NCI-H524 treated with DMSO at 0.1 percent for 48 hours (cell line): ENCODE data around the gene DIP2C.
"Not testable (repeated sequence)": the region's sequence is repeated elsewhere in the genome, so short reads cannot be mapped to it uniquely, and the experiment has no call there.

Experiments
- DNase-seq: peaks from one replicate; lab custom pipeline; 2025; lab: John Stamatoyannopoulos, UW

The DIP2C gene

GRCh38 chr10:610642-611305, 78.7 kb downstream of the DIP2C start:
- not testable (repeated sequence) for DNase-seq

DNA sequence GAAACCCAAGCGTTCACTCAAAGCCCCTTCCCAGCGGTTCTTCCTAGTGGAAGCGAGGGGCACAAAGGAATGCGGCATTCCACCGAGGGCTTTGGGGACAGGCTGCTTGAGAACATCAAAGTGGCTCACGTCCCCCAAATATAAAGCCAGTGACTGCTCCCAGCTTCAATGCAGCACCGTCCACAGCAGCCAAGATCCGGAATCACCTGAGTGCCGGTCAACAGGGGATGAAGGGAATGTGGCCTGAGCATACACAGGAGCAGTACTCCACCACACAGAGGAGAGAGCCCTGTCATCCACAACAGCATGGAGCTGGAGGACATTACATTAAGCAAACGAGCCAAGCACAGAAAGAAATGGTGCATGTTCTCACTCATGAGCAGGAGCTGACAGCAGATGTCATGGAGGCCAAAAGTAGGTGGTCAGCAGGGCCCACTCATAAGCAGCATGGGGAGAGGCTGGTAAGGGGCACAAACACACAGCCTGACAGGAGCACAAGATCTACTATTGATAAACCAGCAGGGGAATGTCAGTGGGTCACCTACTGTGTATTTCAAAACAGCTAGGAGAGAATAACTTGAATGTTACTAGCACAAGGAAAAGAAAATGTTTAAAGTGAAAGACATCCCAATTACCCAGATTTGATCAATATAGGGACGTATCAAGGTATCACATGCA, 79.5 kb downstream of the DIP2C start:
- DNase-seq, result no peak

DNA sequence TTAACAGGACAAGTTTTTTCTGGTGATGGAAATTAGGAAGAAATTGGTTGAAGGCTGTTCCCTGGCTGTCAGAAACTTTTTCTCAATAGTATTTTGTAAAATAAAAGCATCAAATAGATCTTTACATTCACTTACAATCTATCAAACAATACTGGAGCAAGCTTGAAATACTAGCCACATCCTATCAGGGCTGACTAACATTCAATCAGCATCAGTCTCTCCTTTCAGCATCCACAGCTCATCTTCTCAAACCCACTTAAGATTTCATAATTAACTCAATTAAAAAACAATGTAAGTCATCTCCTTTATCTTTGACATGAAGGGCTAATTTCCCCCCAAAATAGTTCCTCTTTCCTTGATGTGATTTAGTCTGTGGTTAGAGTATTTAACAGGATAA, 80.2 kb downstream of the DIP2C start:
- no peak for DNase-seq

DNA sequence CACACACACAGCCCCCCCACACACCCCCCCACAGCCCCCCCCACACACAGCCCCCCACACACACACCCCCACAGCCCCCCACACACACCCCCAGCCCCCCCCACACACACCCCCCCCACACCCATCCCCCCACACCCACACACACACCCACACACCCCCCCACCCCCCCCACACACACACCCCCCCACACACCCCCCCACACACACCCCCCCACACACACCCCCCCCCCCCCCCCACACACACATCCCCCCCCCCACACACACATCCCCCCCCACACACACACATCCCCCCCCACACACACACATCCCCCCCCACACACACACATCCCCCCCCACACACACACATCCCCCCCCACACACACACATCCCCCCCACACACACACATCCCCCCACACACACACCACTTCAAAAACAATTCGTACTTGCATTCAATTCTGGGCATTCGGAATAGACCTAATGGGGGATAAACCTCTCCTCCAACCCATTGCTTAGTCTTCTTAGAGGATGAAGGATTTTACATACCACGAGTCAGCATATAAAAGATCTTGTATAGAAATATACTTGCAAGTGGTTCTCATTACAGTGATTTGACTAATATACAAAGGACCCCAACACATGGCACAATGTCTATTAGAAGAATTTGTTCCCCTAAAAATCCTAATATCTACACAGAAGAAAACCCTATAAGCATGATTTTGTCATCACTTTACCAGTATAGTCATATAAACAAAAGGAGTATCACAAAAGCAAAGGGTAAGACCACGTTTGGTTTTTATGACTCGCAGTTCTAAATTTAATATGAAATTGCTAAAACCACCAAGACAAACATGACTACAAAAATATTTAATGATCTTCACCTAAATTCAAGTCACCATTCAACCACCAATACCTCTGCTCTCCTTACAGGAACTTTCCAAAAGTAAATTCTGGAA, 80.9 kb downstream of the DIP2C start:
- DNase-seq, result no peak

DNA sequence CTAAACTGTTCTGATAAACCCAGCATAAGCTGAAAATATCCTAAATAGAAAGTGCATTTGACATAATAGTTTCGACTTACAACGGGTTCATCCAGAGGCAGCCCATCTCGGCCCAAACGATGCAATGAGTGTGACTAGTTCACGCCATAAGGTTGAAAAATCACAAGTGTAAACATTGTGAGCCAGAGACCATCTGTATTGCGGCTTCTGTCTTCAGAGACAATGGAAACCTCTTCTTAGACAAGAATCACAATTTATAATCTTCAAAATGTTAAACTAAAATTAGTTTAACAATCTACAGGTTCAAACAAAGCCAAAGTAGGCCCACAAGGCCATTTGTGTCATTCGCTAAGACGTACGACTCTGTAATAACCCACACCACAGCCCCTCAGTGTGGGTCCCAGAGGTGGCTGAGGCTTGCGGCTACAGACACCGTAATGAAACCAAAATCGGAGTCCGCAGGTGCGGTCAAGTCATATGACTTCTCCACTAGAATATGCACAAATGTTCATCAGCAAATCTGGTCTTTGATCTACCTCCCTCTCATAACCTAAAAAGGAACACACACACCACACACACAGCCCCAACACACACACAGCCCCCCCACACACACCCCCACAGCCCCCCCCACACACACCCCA, 81.8 kb downstream of the DIP2C start:
- no peak for DNase-seq

GRCh38 chr10:606762-607544, 82.5 kb downstream of the DIP2C start:
- no peak for DNase-seq

DNA sequence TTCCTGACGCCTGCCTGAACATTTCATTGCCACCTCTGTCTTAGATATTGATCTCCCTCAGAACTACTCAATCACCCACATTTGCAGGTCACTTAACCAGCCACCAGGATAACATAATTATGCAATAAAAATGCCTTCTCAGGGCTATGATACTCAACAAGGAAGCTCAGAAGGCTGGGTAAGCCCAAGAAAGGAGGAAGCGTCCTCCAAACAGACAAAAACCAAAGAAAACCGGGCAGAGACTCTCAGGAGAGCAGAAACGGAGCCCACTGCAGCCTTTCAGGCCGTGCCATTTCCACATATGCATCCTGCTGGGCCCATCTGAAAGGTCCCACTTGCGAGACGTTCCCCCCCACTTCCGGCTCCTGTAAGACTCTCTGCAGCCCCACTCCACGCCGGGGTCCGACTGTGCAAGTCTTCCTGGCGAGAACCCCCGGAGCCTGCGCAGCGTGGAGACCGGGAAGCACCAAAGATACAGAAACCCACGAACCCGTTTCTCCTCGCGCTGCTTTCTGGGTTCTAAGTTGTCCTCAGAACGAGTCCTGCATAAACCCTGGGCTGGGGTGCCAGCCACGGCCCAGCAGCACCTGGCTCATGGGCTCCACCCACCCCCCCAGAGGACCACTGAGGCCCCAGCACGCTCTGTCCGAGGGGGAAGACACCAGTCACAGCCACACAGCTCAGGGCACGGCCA, 83.7 kb downstream of the DIP2C start:
- no peak for DNase-seq

GRCh38 chr10:604716-605631, 84.5 kb downstream of the DIP2C start:
- DNase-seq, result no peak

- DNase-seq, result no peak
Observed at GRCh38 chr10:603745-604144, 85.7 kb downstream of the DIP2C start.

- no peak for DNase-seq
Observed at GRCh38 chr10:602391-603005, 87.0 kb downstream of the DIP2C start.

DNA sequence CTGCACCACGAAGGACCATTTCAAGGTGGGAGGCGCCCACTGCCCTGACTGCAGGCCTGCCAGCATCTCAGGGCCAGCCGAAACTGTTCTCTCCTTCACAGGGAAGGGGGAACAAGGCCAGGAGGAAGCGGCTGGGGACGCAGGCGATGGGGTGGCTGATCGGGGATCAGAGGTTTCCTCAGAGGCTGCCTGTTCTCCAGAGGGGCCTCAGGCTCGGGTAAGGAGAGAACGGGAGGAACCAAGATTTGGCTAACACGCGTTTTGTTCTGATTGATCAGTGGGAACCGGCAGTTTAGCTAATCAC, 87.9 kb downstream of the DIP2C start:
- no peak for DNase-seq

DNA sequence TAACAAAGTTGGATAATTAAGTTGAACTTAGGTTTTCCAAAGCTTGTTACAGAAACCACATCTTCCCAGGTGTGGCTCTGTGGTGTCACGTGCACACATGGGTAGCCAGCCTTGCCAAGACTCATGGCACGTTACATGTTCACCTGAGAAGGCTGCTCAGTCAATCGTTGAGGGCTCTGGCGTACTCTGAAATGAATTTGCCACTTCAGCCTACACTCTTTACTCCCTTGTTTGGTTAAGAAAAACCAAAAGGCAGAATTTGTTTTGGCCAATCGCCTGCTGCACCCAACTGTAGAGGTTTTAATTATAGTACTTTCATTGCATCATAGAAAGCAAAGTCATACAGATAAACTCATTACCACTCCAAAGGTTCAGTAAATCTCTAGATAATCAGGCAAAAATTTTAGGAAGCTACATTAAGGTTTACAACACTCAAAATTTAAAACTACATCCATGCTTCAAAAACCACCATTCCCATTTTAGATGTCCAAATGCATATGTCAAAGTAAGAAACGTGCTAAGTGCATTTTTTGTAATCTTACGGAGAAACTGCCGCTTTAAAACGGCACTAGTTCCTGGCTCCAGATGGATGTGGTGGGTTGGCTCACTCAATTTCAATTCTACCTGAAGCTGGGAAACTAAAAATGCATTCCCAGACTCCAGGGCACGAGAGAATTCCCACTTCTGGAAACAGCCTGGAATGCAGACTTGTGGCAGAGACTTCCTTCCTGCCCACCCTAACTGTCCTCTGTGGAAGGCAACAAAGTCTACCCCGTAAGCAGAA, 88.4 kb downstream of the DIP2C start:
- no peak for DNase-seq

GRCh38 chr10:600234-600633, 89.2 kb downstream of the DIP2C start:
- no peak for DNase-seq

- DNase-seq, result no peak
Observed at GRCh38 chr10:599767-600166, 89.7 kb downstream of the DIP2C start.

DNA sequence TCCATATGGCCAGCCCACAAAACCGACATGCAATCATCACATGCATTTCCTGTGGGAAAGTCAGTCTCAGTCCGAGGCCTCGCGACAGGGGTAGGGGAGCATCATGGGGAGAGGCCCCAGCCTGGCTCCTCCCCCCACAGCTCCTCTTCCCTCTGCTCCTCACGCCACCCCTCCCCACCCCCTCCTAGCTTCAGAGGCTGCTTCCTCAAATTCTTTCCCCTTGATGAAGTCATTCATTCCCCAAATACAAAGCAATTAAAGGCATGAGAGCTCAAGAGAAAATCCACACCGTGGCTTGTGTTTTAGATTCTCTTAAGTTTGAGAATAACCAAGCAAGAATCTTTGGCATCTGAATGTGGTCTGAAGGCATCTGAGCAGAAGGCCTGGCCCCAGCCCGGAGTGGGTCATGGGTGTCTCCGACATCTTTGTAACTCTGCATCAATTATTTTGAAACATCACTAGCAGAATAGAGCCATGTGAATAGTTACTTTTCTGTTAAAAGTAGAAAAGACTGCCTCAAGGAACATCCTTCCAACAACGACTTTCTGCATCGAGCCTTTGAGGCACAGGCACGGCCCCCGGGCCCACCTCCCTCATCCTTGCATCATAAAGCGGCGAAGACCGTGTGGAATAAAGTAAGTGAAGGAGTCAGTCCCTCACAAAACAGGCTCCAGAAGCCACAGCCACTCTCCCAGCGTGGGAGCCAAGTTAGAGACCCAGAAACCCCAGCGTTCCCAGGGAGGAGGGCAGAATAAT, 90.9 kb downstream of the DIP2C start:
- DNase-seq, result no peak

DNA sequence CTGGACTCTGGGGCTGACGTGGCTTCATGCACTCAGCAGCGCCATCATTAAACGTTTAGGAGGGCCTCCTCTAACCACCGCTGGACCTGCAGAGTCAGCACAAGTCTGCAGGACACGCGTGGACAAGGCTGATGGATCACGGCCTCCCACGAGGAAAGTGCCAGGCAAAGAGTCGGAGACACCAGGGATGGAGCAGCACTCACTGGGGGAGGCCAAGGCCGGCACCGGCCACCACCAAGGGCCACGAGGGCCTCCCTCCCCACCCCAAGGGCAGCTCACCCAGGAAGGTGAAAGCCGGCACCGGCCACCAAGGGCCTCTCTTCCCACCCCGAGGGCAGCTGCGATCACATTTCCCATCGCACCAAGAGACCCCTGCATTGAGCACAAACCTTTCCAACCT, 91.5 kb downstream of the DIP2C start:
- DNase-seq, result no peak

DNA sequence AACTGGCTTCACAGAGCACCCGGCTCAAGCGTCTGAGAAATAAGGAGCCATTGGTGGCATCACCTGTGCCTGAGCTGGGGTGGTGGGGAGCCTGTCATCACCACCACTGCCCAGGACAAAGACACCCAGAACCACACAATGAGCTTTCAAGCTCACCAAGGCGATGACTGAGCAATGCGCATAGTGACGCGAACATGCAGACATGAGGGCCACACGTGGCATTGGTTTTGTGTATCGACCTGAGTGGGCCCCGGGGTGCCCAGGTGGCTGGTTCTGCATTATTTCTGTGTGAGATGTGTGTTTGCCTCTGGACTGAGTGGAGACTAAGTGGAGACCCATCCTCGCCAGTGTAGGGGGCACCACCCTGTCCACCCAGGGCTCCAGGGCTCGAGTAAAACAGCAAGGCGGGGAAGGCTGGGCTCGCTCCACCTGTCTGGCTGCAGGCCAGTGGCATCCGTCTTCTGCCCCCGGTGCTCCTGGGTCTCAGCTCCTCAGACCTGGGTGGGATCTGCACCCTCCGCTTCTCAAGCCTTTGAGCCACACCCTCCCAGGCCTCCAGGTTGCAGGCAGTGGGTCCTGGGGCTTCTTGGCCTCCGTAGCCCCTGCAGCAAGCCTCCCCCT, 92.6 kb downstream of the DIP2C start:
- DNase-seq, result no peak

GRCh38 chr10:596131-596530, 93.3 kb downstream of the DIP2C start:
- DNase-seq, result not testable (repeated sequence)
